Left ventricle myocardium inferior (tissue), 1 donor: ENCODE data around the gene UBE4A. TPM values are rescaled to one million over a fixed set of nuclear protein-coding genes. Genes with fewer than 3 reads are reported as not detected.

Experiments used
- DNase-seq: peaks from one replicate; pipeline ENCODE4 v3.0.0-alpha.2; 2020
- H3K27ac ChIP-seq: fragments of 200-600 bp; replicated peaks from 2 replicates; pipeline ENCODE4 v1.8.0; 2021
- H3K27me3 ChIP-seq: fragments of 200-600 bp; 2 replicates; pipeline ENCODE4 v1.8.0; 2021; ENCODE audit warnings: low read depth
- H3K36me3 ChIP-seq: fragments of 200-600 bp; 2 replicates; pipeline ENCODE4 v1.8.0; 2021
- H3K4me1 ChIP-seq: fragments of 200-600 bp; 2 replicates; pipeline ENCODE4 v1.8.0; 2021
- H3K4me3 ChIP-seq: fragments of 200-600 bp; 2 replicates; pipeline ENCODE4 v1.8.0; 2021; ENCODE audit warnings: mild to moderate bottlenecking, moderate library complexity
- H3K9me3 ChIP-seq: fragments of 200-600 bp; replicated peaks from 2 replicates; pipeline ENCODE4 v1.8.0; 2021
- CTCF ChIP-seq: fragments of 200-600 bp; IDR thresholded peaks from 2 replicates; pipeline ENCODE4 v1.8.0; 2021; ENCODE audit warnings: antibody characterized with exemption, mild to moderate bottlenecking, borderline replicate concordance
- intact Hi-C: fragments of 100-400 bp; cut with micrococcal nuclease; formaldehyde crosslinking; loops from one replicate; pipeline ENCODE4 v1.11.0; 2022
- total RNA-seq: library from RNA; stranded (reverse); fragmentation: NEBNext Ultra II Directional; extraction: Animal tissue kit (Norgen Biotek cat#: 25700); gene quantifications from one replicate; pipeline ENCODE4 v1.2.1, GENCODE V29; 2021
- donor health status: DM: no; HTN: yes; CAD: no; lungs with severe emphysema.

UBE4A gene
- total RNA-seq, 1 donor from 2014 or later, result 32.6 TPM

DNA sequence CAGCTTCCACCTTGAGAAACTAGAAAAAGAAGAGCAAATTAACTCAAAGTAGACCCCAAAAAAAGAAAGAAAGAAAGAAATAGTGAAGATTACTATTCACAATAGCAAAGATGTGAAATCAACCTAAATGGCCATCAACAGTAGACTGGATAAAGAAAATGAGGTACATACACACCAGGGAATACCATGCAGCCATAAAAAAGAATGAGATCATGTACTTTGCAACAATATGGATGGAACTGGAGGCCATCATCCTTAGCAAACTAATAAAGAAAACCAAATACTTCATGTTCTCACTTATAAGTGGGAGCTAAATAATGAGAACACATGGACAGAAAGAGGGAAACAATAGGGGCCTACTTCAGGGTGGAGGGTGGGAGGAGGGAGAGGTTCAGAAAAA is 30.7 kb upstream of the UBE4A start:
- no peaks in the 10 kb centered on the region for H3K4me1 ChIP-seq
- H3K27me3 ChIP-seq, result peaks cover 5% of the 10 kb centered on the region
- intact Hi-C loops, result no loop called here
- no peak overlapping the region for H3K4me3 ChIP-seq
- H3K27ac ChIP-seq, result no peak overlapping the region
- no peak for TF ChIP-seq CTCF
- DNase-seq, result no peak
- H3K9me3 ChIP-seq, result no peaks in the 10 kb centered on the region
- no peaks in the 10 kb centered on the region for H3K36me3 ChIP-seq

DNA sequence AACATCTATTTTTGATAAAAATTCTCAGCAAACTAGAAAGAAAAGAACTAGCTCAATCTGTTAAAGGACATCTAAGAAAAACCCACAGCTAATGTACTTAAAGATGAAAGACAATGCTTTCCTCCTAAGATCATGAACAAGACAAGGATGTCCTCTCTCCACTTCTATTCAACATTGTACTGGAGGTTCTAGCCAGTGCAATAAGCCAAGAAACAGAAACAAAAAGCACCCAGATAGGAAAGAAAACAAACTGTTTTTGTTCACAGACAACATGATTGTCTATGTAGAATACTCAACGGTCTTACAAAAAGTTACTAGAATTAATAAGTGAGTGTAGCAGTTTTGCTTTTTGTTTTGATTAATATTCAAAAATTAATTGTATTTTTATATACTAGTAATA is 24.7 kb upstream of the UBE4A start:
- Histone ChIP-seq H3K27ac (no peak overlapping the region), H3K4me3 (no peak overlapping the region), H3K36me3 (no peaks in the 10 kb centered on the region), H3K9me3 (no peaks in the 10 kb centered on the region), H3K4me1 (no peaks in the 10 kb centered on the region), H3K27me3 (peaks cover 8% of the 10 kb centered on the region)
- DNase-seq, result no peak
- no peak for TF ChIP-seq CTCF
- intact Hi-C loops, result no loop called here

DNA sequence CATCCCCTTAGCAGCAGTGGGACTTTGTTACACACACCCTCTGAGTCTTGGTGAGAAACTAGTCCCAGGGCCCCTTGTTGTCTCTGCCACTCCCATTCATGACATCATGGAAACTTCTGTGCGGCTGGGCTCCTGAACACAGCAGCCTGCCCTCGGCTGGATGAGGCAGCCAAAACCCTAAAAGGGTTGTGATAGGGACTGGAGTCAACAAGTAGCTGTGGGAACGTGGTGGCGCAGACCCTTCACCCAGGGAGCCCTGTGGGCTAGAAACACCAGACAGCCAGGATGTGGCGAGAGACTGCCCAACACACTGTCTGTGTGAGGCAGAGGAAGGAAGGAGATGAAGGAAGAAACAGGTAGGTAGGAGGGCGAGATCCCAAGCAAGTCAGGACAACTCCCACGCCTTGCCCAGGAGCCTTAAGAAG is 20.8 kb upstream of the UBE4A start:
- Histone ChIP-seq H3K27me3 (peaks cover 26% of the 10 kb centered on the region), H3K4me1 (no peaks in the 10 kb centered on the region), H3K36me3 (no peaks in the 10 kb centered on the region), H3K4me3 (no peak overlapping the region), H3K9me3 (no peaks in the 10 kb centered on the region), H3K27ac (no peak overlapping the region)
- intact Hi-C loops, result no loop called here
- TF ChIP-seq CTCF, result no peak
- no peak for DNase-seq

- intact Hi-C loops, result no loop called here
- no peak for TF ChIP-seq CTCF
- Histone ChIP-seq H3K36me3 (no peaks in the 10 kb centered on the region), H3K9me3 (no peaks in the 10 kb centered on the region), H3K27me3 (peaks cover 33% of the 10 kb centered on the region), H3K4me3 (no peak overlapping the region), H3K4me1 (no peaks in the 10 kb centered on the region), H3K27ac (no peak overlapping the region)
- no peak for DNase-seq
These were observed 20.0 kb upstream of the UBE4A start for GRCh38 chr11:118339281-118339961.

DNA sequence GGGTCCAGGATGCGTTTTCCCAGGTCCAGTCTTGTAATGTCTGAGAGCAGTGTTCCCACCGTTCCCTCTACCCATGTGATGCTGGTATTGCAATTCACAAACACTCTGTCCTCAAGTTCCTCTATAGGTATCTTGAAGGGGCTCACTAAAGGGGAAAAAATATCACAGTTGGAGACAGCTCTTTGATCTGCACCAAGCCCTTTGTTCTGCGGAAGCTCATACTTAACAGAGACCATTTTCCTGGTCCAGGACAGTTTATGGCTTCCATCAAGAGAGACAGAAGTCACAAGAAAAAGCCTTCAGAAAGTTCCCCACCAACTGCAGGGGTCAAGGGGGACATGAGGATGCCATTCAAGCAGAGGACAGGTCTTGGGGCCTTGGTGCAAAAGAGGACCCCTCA is 19.0 kb upstream of the UBE4A start:
- no peaks in the 10 kb centered on the region for H3K9me3 ChIP-seq
- no peaks in the 10 kb centered on the region for H3K36me3 ChIP-seq
- no peak for TF ChIP-seq CTCF
- H3K27me3 ChIP-seq, result peaks cover 44% of the 10 kb centered on the region
- H3K27ac ChIP-seq, result no peak overlapping the region
- intact Hi-C loops, result no loop called here
- DNase-seq, result no peak
- H3K4me3 ChIP-seq, result no peak overlapping the region
- H3K4me1 ChIP-seq, result no peaks in the 10 kb centered on the region
